Activated B cell treated with CpG ODN at 0.5 μM for 24 hours (primary cell): Measurements from ENCODE around the gene RYR2. TPM values are rescaled to one million over a fixed set of nuclear protein-coding genes. Genes with fewer than 3 reads are reported as not detected.

Experiments
- ATAC-seq: fragments of 200-7000 bp; cut with Tn5 transposase; one replicate; pipeline ENCODE4 v1.10.0; 2021; ENCODE audit warnings: low read depth, mild to moderate bottlenecking, moderate library complexity
- CTCF ChIA-PET: fragments of 350-600 bp; sonication (Branson Sonifier 250); formaldehyde crosslinking; loops from one replicate; lab custom pipeline; 2021; ENCODE audit warnings: antibody characterized with exemption; lab: Charles Lee
- POLR2A ChIA-PET: fragments of 350-600 bp; sonication (Branson Sonifier 250); formaldehyde crosslinking; loops from one replicate; lab custom pipeline; 2021; ENCODE audit warnings: antibody characterized with exemption; lab: Charles Lee
- DNase-seq: peaks from one replicate; pipeline ENCODE4 v3.0.0; 2022
- H3K27ac Mint-ChIP-seq: one replicate; pipeline ENCODE4 v1.8.0; 2020; ENCODE audit warnings: mixed read lengths
- H3K27me3 Mint-ChIP-seq: one replicate; pipeline ENCODE4 v1.8.0; 2021; ENCODE audit warnings: mixed read lengths
- H3K36me3 Mint-ChIP-seq: one replicate; pipeline ENCODE4 v1.8.0; 2021; ENCODE audit warnings: low read depth, mixed read lengths
- H3K4me1 Mint-ChIP-seq: one replicate; pipeline ENCODE4 v1.8.0; 2021; ENCODE audit warnings: mixed read lengths
- H3K4me3 Mint-ChIP-seq: one replicate; pipeline ENCODE4 v1.8.0; 2020; ENCODE audit warnings: mild to moderate bottlenecking, mixed read lengths
- H3K9me3 Mint-ChIP-seq: one replicate; pipeline ENCODE4 v1.8.0; 2020; ENCODE audit warnings: mixed read lengths
- intact Hi-C: fragments of 100-400 bp; cut with micrococcal nuclease; formaldehyde crosslinking; loops from one replicate; pipeline ENCODE4 v1.15.1; 2024
- total RNA-seq: library from RNA; stranded (reverse); gene quantifications from 2 replicates; pipeline ENCODE4 v1.2.3, GENCODE V29; 2022
- TF ChIP-seq, protein P1 (sequence below): fragments of 200-600 bp; IDR thresholded peaks from one replicate; pipeline ENCODE4 v1.8.0; 2022; ENCODE audit warnings: antibody characterized with exemption, mild to moderate bottlenecking

RYR2 gene
- total RNA-seq, 1 donor from 2014 or later, result not detected

DNA sequence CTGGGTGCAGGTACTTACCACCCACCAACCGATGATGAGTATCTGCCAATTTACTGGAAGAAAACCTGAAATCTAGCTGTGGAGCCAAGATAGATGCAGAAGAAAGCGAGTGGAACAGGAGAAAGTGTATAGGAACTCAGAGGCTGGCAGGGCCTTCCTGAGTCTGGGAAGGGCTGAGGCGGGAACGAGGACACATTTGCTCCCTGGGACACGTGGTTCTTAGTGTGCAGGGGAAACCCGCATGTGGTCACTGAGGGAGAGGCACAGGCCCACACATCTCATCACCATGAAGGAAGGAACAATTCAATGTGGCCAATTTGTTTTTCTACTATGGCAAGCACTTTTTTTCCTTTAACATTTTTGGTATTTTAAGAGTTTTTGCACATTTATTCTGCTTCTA lies 8.2 kb downstream of the RYR2 start:
- intact Hi-C loops, result no loop called here
- H3K4me1 Mint-ChIP-seq, result no peaks in the 10 kb centered on the region
- no peaks in the 10 kb centered on the region for H3K9me3 Mint-ChIP-seq
- CTCF ChIA-PET, result no interaction called here
- H3K4me3 Mint-ChIP-seq, result no peak overlapping the region
- POLR2A ChIA-PET, result no interaction called here
- peaks cover 16% of the 10 kb centered on the region for H3K27me3 Mint-ChIP-seq
- TF ChIP-seq, protein P1, sequence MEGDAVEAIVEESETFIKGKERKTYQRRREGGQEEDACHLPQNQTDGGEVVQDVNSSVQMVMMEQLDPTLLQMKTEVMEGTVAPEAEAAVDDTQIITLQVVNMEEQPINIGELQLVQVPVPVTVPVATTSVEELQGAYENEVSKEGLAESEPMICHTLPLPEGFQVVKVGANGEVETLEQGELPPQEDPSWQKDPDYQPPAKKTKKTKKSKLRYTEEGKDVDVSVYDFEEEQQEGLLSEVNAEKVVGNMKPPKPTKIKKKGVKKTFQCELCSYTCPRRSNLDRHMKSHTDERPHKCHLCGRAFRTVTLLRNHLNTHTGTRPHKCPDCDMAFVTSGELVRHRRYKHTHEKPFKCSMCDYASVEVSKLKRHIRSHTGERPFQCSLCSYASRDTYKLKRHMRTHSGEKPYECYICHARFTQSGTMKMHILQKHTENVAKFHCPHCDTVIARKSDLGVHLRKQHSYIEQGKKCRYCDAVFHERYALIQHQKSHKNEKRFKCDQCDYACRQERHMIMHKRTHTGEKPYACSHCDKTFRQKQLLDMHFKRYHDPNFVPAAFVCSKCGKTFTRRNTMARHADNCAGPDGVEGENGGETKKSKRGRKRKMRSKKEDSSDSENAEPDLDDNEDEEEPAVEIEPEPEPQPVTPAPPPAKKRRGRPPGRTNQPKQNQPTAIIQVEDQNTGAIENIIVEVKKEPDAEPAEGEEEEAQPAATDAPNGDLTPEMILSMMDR, result no peak
- no peak overlapping the region for H3K27ac Mint-ChIP-seq
- DNase-seq, result no peak
- no peaks in the 10 kb centered on the region for H3K36me3 Mint-ChIP-seq
- ATAC-seq, result no peak

DNA sequence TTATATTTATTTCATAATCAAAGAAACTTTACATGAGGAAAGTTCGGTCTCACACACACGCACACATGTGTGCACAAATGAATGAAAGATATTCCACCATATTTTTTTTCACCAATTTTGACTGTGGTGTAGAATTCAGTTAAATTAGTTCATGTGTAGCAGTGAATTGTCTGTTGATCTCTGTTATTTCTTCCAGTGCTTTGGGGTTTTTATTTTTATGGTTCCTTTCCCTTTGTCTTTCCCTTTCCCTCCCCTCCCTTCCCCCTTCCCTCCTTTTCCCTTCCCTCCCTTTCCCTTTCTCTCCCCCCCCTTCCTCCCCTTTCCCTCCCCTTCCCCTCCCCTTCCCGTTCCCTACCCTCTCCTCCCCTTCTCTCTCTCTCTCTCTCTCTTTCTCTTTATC lies 8.9 kb downstream of the RYR2 start:
- intact Hi-C loops, result no loop called here
- H3K36me3 Mint-ChIP-seq, result no peaks in the 10 kb centered on the region
- ATAC-seq (no peak), DNase-seq (no peak)
- TF ChIP-seq, protein P1, result no peak
- CTCF ChIA-PET, result no interaction called here
- POLR2A ChIA-PET, result no interaction called here
- H3K4me3 Mint-ChIP-seq, result no peak overlapping the region
- H3K9me3 Mint-ChIP-seq, result no peaks in the 10 kb centered on the region
- H3K4me1 Mint-ChIP-seq, result no peaks in the 10 kb centered on the region
- H3K27ac Mint-ChIP-seq, result no peak overlapping the region
- peaks cover 13% of the 10 kb centered on the region for H3K27me3 Mint-ChIP-seq

DNA sequence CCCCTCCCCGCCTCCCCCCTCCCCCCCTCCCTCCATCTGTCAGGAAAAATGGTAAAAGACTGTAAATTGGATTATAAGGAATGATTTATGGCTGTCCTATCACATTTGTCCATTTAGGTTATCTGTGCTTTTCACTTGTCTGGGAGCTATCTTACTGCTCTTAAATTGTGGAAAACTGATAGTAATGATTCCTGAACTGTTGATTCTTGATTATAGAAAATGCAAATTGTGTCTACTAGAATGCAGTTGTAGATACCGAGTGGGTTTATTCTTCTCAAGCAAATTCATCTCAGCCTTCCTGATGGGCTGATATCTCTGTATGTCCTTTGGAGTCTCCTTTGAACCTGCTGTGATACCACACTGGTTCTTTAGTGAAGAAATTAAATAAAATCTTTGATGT lies 12.3 kb downstream of the RYR2 start:
- Mint-ChIP-seq H3K9me3 (no peaks in the 10 kb centered on the region), H3K4me3 (no peak overlapping the region), H3K27me3 (peaks cover 9% of the 10 kb centered on the region), H3K36me3 (no peaks in the 10 kb centered on the region), H3K4me1 (no peaks in the 10 kb centered on the region), H3K27ac (no peak overlapping the region)
- intact Hi-C loops, result no loop called here
- POLR2A ChIA-PET, result no interaction called here
- CTCF ChIA-PET, result no interaction called here
- TF ChIP-seq, protein P1, result no peak
- ATAC-seq, result no peak
- no peak for DNase-seq

DNA sequence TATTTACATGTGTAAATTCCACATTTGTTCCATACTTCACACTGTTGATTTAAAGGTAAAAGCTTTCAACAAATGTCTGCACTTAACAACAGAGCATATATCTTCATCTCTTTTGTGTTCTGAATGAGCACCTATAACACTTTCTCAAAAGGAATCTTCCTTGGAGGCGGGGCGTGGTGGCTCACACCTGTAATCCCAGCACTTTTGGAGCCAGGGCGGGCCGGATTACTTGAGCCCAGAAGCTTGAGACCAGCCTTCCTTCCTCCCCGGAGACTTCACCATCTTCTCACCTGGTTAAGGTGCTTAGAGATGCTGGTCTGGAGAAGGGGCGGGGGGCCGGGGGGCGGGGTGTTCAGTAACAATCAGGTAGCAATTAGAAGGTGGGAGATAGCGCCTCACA lies 16.5 kb downstream of the RYR2 start:
- POLR2A ChIA-PET, result no interaction called here
- H3K36me3 Mint-ChIP-seq, result no peaks in the 10 kb centered on the region
- H3K27me3 Mint-ChIP-seq, result peaks cover 3% of the 10 kb centered on the region
- DNase-seq (no peak), ATAC-seq (no peak)
- H3K4me3 Mint-ChIP-seq, result no peak overlapping the region
- no peak overlapping the region for H3K27ac Mint-ChIP-seq
- CTCF ChIA-PET, result no interaction called here
- H3K9me3 Mint-ChIP-seq, result no peaks in the 10 kb centered on the region
- TF ChIP-seq, protein P1, result no peak
- intact Hi-C loops, result no loop called here
- no peaks in the 10 kb centered on the region for H3K4me1 Mint-ChIP-seq

DNA sequence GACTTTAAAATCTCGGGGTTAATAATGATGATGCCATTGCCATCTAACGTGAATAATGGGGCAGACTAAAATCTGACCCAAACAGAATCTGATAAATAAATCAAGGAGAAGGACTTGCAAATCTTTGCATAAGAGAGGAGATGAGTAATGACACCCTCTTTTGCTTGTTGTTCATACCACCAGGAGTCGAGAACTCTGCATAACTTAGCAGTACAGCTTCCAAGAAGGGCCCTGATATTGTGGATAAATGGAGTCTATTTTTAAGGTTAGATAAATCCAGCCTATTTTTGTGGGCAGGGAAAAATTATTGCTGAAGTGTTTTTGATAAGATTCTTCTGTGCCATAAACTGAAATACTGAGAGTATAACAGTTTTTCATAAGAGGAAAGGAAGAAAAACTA lies 17.3 kb downstream of the RYR2 start:
- ATAC-seq (no peak), DNase-seq (no peak)
- POLR2A ChIA-PET, result no interaction called here
- Mint-ChIP-seq H3K36me3 (no peaks in the 10 kb centered on the region), H3K27me3 (no peaks in the 10 kb centered on the region), H3K4me3 (no peak overlapping the region), H3K9me3 (no peaks in the 10 kb centered on the region), H3K4me1 (no peaks in the 10 kb centered on the region), H3K27ac (no peak overlapping the region)
- TF ChIP-seq, protein P1, result no peak
- CTCF ChIA-PET, result no interaction called here
- intact Hi-C loops, result no loop called here
